Stomach (tissue), 9 donors: Measurements from ENCODE around the gene PTPRD. TPM values are rescaled to one million over a fixed set of nuclear protein-coding genes. Genes with fewer than 3 reads are reported as not detected.

Source experiments
- DNase-seq, 2 donors: peaks; one replicate each; pipeline versions ENCODE4 v3.0.0 to v3.0.0-alpha.2; 2013 to 2019
- H3K27ac ChIP-seq, 5 donors: fragments of 200-600 bp in 4 of 5; sonication (generic) in 4 of 5; one replicate each; pipeline ENCODE4 v1.5.1; 2013 to 2019; ENCODE audit warnings: mild to moderate bottlenecking in 1 of 5, moderate library complexity in 1 of 5
- H3K27me3 ChIP-seq, 3 donors: fragments of 200-600 bp; sonication (generic); one replicate each; pipeline ENCODE4 v1.5.1; 2017 to 2019; ENCODE audit warnings: mixed run types in 1 of 3
- H3K36me3 ChIP-seq, 4 donors: fragments of 200-600 bp; sonication (generic); 1 replicate in 3 of 4; 2 replicates in 1 of 4; pipeline ENCODE4 v1.5.1; 2016 to 2019
- H3K4me1 ChIP-seq, 4 donors: fragments of 200-600 bp; sonication (generic); one replicate each; pipeline ENCODE4 v1.5.1; 2016 to 2019
- H3K4me3 ChIP-seq, 4 donors: fragments of 200-600 bp; sonication (generic) in 3 of 4; one replicate each; pipeline ENCODE4 v1.5.1; 2016 to 2019; ENCODE audit warnings: mild to moderate bottlenecking in 1 of 4
- H3K9me3 ChIP-seq, 4 donors: fragments of 200-600 bp; sonication (generic); one replicate each; pipeline ENCODE4 v1.5.1; 2016 to 2019
- CTCF ChIP-seq, 7 experiments: fragments of 450-650 bp in 4 of 7; fragments of 200-600 bp in 3 of 7; sonication (generic) in 3 of 7; IDR thresholded peaks; one replicate each; pipeline ENCODE4 v1.5.1; 2016 to 2019; ENCODE audit warnings: antibody characterized with exemption in 7 of 7, control low read depth in 2 of 7, mild to moderate bottlenecking in 1 of 7
- EP300 ChIP-seq: sonication (generic); formaldehyde crosslinking; IDR thresholded peaks from one replicate; pipeline ENCODE4 v1.6.1; 2017; ENCODE audit warnings: antibody characterized with exemption
- POLR2A ChIP-seq, 4 donors: fragments of 450-650 bp; IDR thresholded peaks; one replicate each; pipeline ENCODE4 v1.6.1; 2016; ENCODE audit warnings: antibody characterized with exemption in 4 of 4, control low read depth in 2 of 4, mild to moderate bottlenecking in 1 of 4, moderate library complexity in 1 of 4
- POLR2AphosphoS5 ChIP-seq, 3 donors: sonication (generic); formaldehyde crosslinking; IDR thresholded peaks; one replicate each; pipeline ENCODE4 v1.6.1; 2016; ENCODE audit warnings: antibody characterized with exemption in 3 of 3
- WGBS, 5 donors: extraction: QIAGEN DNeasy Blood & Tissue Kit in 3 of 5; methylation state at CpG; one replicate each; pipeline versions ENCODE4 v1.1.5 to v1.1.7; 2013 to 2018; 5-methylcytosine and 5-hydroxymethylcytosine counted together
- intact Hi-C: fragments of 100-400 bp; cut with DNase I; formaldehyde crosslinking; loops from one replicate; pipeline ENCODE4 v1.15.1; 2023; ENCODE audit warnings: low total_unique reads
- polyA plus RNA-seq, 3 donors: library from polyadenylated mRNA; stranded (reverse); fragments of 200-250 nt; gene quantifications; one replicate each; pipeline ENCODE4 v1.2.3, GENCODE V29; 2013
- total RNA-seq, 5 donors: library from RNA; depleted of rRNA; stranded (reverse); fragments of >200 nt; gene quantifications; one replicate each; pipeline versions ENCODE4 v1.1.0 to v1.2.3, GENCODE V29; 2014 to 2016
- donor health status: healthy with polysubstance abuse.
- donor health status: Bipolar disorder and iron deficiency.
- donor health status: healthy.

PTPRD gene
- total and polyA plus RNA-seq, 8 donors: 0.12 to 53.1 (median 1.2) TPM

GRCh38 chr9:8895861-8896224, 1717.0 kb downstream of the PTPRD start:
- Histone ChIP-seq H3K4me1 (peaks cover 0 to 12% (median 4%) of the 10 kb centered on the region in 4 donors), H3K4me3 (no peak overlapping the region), H3K27me3 (no peaks in the 10 kb centered on the region), H3K36me3 (no peaks in the 10 kb centered on the region), H3K27ac (no peak overlapping the region), H3K9me3 (no peaks in the 10 kb centered on the region)
- peak in 1 of 2 donors; percentile 78 for DNase-seq
- 31 to 36% (median 32%) methylated on average over 3 of the region's 3 CpGs for WGBS, 5 donors
- no peak for TF ChIP-seq POLR2A (IDR thresholded peaks at IDR 0.05)
- no peak for TF ChIP-seq EP300
- peak in 4 of 7 experiments; percentile 25 to 48 (median 34) for TF ChIP-seq CTCF (IDR thresholded peaks at IDR 0.05)
- no peak for TF ChIP-seq POLR2AphosphoS5 (IDR thresholded peaks at IDR 0.05)
- intact Hi-C loops: loop anchor here (10.0 kb wide), 1 partner anchor 1331 kb away; no protein-coding TSS in a partner anchor

GRCh38 chr9:8895106-8895860, 1717.5 kb downstream of the PTPRD start:
- H3K27me3 ChIP-seq: no peaks in the 10 kb centered on the region
- H3K36me3 ChIP-seq: no peaks in the 10 kb centered on the region
- H3K4me1 ChIP-seq: peaks cover 0 to 12% (median 4%) of the 10 kb centered on the region in 4 donors
- WGBS, 5 donors: 20 to 28% (median 21%) methylated on average over 4 of the region's 4 CpGs
- intact Hi-C loops: loop anchor here (10.0 kb wide), 1 partner anchor 1330 kb away; no protein-coding TSS in a partner anchor
- no peak for DNase-seq
- TF ChIP-seq CTCF (IDR thresholded peaks at IDR 0.05): no peak
- no peak for TF ChIP-seq POLR2AphosphoS5 (IDR thresholded peaks at IDR 0.05)
- TF ChIP-seq POLR2A (IDR thresholded peaks at IDR 0.05): no peak
- H3K27ac ChIP-seq: no peak overlapping the region
- no peaks in the 10 kb centered on the region for H3K9me3 ChIP-seq
- no peak overlapping the region for H3K4me3 ChIP-seq

- WGBS, 5 donors: 76 to 85% (median 78%) methylated on average over 2 of the region's 2 CpGs
- Histone ChIP-seq H3K4me1 (peaks cover 0 to 9% (median 4%) of the 10 kb centered on the region in 4 donors), H3K36me3 (no peaks in the 10 kb centered on the region), H3K9me3 (no peaks in the 10 kb centered on the region), H3K4me3 (no peak overlapping the region), H3K27me3 (no peaks in the 10 kb centered on the region), H3K27ac (no peak overlapping the region)
- TF ChIP-seq CTCF (IDR thresholded peaks at IDR 0.05) (no peak), EP300 (no peak), POLR2AphosphoS5 (IDR thresholded peaks at IDR 0.05) (no peak), POLR2A (IDR thresholded peaks at IDR 0.05) (no peak)
- intact Hi-C loops: loop anchor here (10.0 kb wide), 1 partner anchor 1326 kb away; no protein-coding TSS in a partner anchor
- DNase-seq: no peak
These were observed 1722.1 kb downstream of the PTPRD start for GRCh38 chr9:8890695-8891094.

GRCh38 chr9:8889100-8889499, 1723.7 kb downstream of the PTPRD start:
- TF ChIP-seq POLR2A (IDR thresholded peaks at IDR 0.05) (no peak), CTCF (IDR thresholded peaks at IDR 0.05) (no peak), EP300 (no peak), POLR2AphosphoS5 (IDR thresholded peaks at IDR 0.05) (no peak)
- intact Hi-C loops: no loop called here
- no peaks in the 10 kb centered on the region for H3K9me3 ChIP-seq
- no peak overlapping the region for H3K27ac ChIP-seq
- no peak overlapping the region for H3K4me3 ChIP-seq
- no peaks in the 10 kb centered on the region for H3K4me1 ChIP-seq
- H3K27me3 ChIP-seq: no peaks in the 10 kb centered on the region
- WGBS, 5 donors: 92 to 100% (median 98%) methylated on average over 1 of the region's 1 CpG
- no peaks in the 10 kb centered on the region for H3K36me3 ChIP-seq
- no peak for DNase-seq
